ENCODE results near the gene FAM120B.

FAM120B gene

GRCh38 chr6:170279977-170280688 is 26.4 kb upstream of the FAM120B start:
- no peaks in the 10 kb centered on the region for H3K4me1 ChIP-seq (ENCODE audit: insufficient read depth, insufficient read length)
- no peaks in the 10 kb centered on the region for H3K27me3 ChIP-seq (ENCODE audit: insufficient read depth, insufficient read length)
- DNase-seq (ENCODE audit: low read depth, low spot score): no peak
- peaks cover 1% of the 10 kb centered on the region for H3K36me3 ChIP-seq (ENCODE audit: insufficient read depth, insufficient read length, low read length)
- H3K4me3 ChIP-seq (ENCODE audit: insufficient read length, low read depth): no peak overlapping the region
- TF ChIP-seq ZNF274 (IDR thresholded peaks at IDR 0.05; ENCODE audit: low read depth, low read length) (no peak), YY1 (IDR thresholded peaks at IDR 0.05; ENCODE audit: insufficient read depth, insufficient read length) (no peak), SUZ12 (IDR thresholded peaks at IDR 0.05; ENCODE audit: extremely low read depth, insufficient read depth, insufficient read length) (no peak)
- H3K9me3 ChIP-seq (ENCODE audit: insufficient read depth, low read length): no peaks in the 10 kb centered on the region
- no peak overlapping the region for H3K9ac ChIP-seq (ENCODE audit: insufficient read length, low read depth)

- H3K4me3 ChIP-seq (ENCODE audit: insufficient read length, low read depth): no peak overlapping the region
- no peak for DNase-seq (ENCODE audit: low read depth, low spot score)
- H3K4me1 ChIP-seq (ENCODE audit: insufficient read depth, insufficient read length): no peaks in the 10 kb centered on the region
- no peaks in the 10 kb centered on the region for H3K9me3 ChIP-seq (ENCODE audit: insufficient read depth, low read length)
- no peak for TF ChIP-seq ZNF274 (IDR thresholded peaks at IDR 0.05; ENCODE audit: low read depth, low read length)
- peaks cover 2% of the 10 kb centered on the region for H3K36me3 ChIP-seq (ENCODE audit: insufficient read depth, insufficient read length, low read length)
- H3K27me3 ChIP-seq (ENCODE audit: insufficient read depth, insufficient read length): peaks cover 3% of the 10 kb centered on the region
- H3K9ac ChIP-seq (ENCODE audit: insufficient read length, low read depth): no peak overlapping the region
These were observed 25.9 kb upstream of the FAM120B start for GRCh38 chr6:170280689-170281045.

GRCh38 chr6:170281331-170282292 is 24.9 kb upstream of the FAM120B start:
- peaks cover 2% of the 10 kb centered on the region for H3K36me3 ChIP-seq (ENCODE audit: insufficient read depth, insufficient read length, low read length)
- no peak overlapping the region for H3K4me3 ChIP-seq (ENCODE audit: insufficient read length, low read depth)
- no peak for DNase-seq (ENCODE audit: low read depth, low spot score)
- H3K9ac ChIP-seq (ENCODE audit: insufficient read length, low read depth): no peak overlapping the region
- TF ChIP-seq SUZ12 (IDR thresholded peaks at IDR 0.05; ENCODE audit: extremely low read depth, insufficient read depth, insufficient read length): no peak
- no peak for TF ChIP-seq YY1 (IDR thresholded peaks at IDR 0.05; ENCODE audit: insufficient read depth, insufficient read length)
- no peak for TF ChIP-seq ZNF274 (IDR thresholded peaks at IDR 0.05; ENCODE audit: low read depth, low read length)
- H3K27me3 ChIP-seq (ENCODE audit: insufficient read depth, insufficient read length): peaks cover 7% of the 10 kb centered on the region
- H3K4me1 ChIP-seq (ENCODE audit: insufficient read depth, insufficient read length): no peaks in the 10 kb centered on the region
- no peaks in the 10 kb centered on the region for H3K9me3 ChIP-seq (ENCODE audit: insufficient read depth, low read length)

- Histone ChIP-seq H3K4me3 (ENCODE audit: insufficient read length, low read depth) (no peak overlapping the region), H3K36me3 (ENCODE audit: insufficient read depth, insufficient read length, low read length) (peaks cover 2% of the 10 kb centered on the region), H3K27me3 (ENCODE audit: insufficient read depth, insufficient read length) (peaks cover 15% of the 10 kb centered on the region), H3K4me1 (ENCODE audit: insufficient read depth, insufficient read length) (peaks cover under 1% of the 10 kb centered on the region), H3K9me3 (ENCODE audit: insufficient read depth, low read length) (no peaks in the 10 kb centered on the region), H3K9ac (ENCODE audit: insufficient read length, low read depth) (no peak overlapping the region)
- DNase-seq (ENCODE audit: low read depth, low spot score): no peak
- TF ChIP-seq SUZ12 (IDR thresholded peaks at IDR 0.05; ENCODE audit: extremely low read depth, insufficient read depth, insufficient read length) (no peak), YY1 (IDR thresholded peaks at IDR 0.05; ENCODE audit: insufficient read depth, insufficient read length) (no peak), ZNF274 (IDR thresholded peaks at IDR 0.05; ENCODE audit: low read depth, low read length) (no peak)
These were observed 23.9 kb upstream of the FAM120B start for GRCh38 chr6:170282512-170283158.

- no peak for DNase-seq (ENCODE audit: low read depth, low spot score)
These were observed 23.1 kb upstream of the FAM120B start for GRCh38 chr6:170283212-170284081.

GRCh38 chr6:170284126-170284773 is 22.3 kb upstream of the FAM120B start:
- H3K36me3 ChIP-seq (ENCODE audit: insufficient read depth, insufficient read length, low read length): peaks cover 2% of the 10 kb centered on the region
- no peak overlapping the region for H3K4me3 ChIP-seq (ENCODE audit: insufficient read length, low read depth)
- no peaks in the 10 kb centered on the region for H3K9me3 ChIP-seq (ENCODE audit: insufficient read depth, low read length)
- no peak for DNase-seq (ENCODE audit: low read depth, low spot score)
- H3K4me1 ChIP-seq (ENCODE audit: insufficient read depth, insufficient read length): peaks cover 2% of the 10 kb centered on the region
- no peak overlapping the region for H3K9ac ChIP-seq (ENCODE audit: insufficient read length, low read depth)
- peaks cover 31% of the 10 kb centered on the region for H3K27me3 ChIP-seq (ENCODE audit: insufficient read depth, insufficient read length)
- TF ChIP-seq SUZ12 (IDR thresholded peaks at IDR 0.05; ENCODE audit: extremely low read depth, insufficient read depth, insufficient read length) (no peak), ZNF274 (IDR thresholded peaks at IDR 0.05; ENCODE audit: low read depth, low read length) (no peak), YY1 (IDR thresholded peaks at IDR 0.05; ENCODE audit: insufficient read depth, insufficient read length) (no peak)

More at GRCh38 chr6:170283212-170284081, 23.1 kb upstream of the FAM120B start:
- H3K36me3 ChIP-seq (ENCODE audit: insufficient read depth, insufficient read length, low read length): peaks cover 2% of the 10 kb centered on the region
- H3K27me3 ChIP-seq (ENCODE audit: insufficient read depth, insufficient read length): peaks cover 23% of the 10 kb centered on the region
- no peak for TF ChIP-seq SUZ12 (IDR thresholded peaks at IDR 0.05; ENCODE audit: extremely low read depth, insufficient read depth, insufficient read length)
- TF ChIP-seq ZNF274 (IDR thresholded peaks at IDR 0.05; ENCODE audit: low read depth, low read length): no peak
- no peak for TF ChIP-seq YY1 (IDR thresholded peaks at IDR 0.05; ENCODE audit: insufficient read depth, insufficient read length)
- H3K9ac ChIP-seq (ENCODE audit: insufficient read length, low read depth): no peak overlapping the region
- H3K4me3 ChIP-seq (ENCODE audit: insufficient read length, low read depth): no peak overlapping the region
- H3K4me1 ChIP-seq (ENCODE audit: insufficient read depth, insufficient read length): peaks cover 2% of the 10 kb centered on the region
- H3K9me3 ChIP-seq (ENCODE audit: insufficient read depth, low read length): no peaks in the 10 kb centered on the region
